Neuronal stem cell (in vitro differentiated cells): Measurements from ENCODE around the gene ADM2.

Source experiments
- DNase-seq: peaks from one replicate; pipeline ENCODE4 v3.0.0-alpha.2; 2013; ENCODE audit warnings: low spot score
- H2AFZ ChIP-seq: one replicate; pipeline ENCODE4 v1.6.1; 2013; ENCODE audit warnings: mild to moderate bottlenecking, low read length, inconsistent platforms
- H2AK5ac ChIP-seq: 2 replicates; pipeline ENCODE4 v1.6.1; 2013; ENCODE audit warnings: low read depth, mild to moderate bottlenecking, inconsistent platforms, low read length, moderate library complexity, mixed read lengths
- H2BK120ac ChIP-seq: 2 replicates; pipeline ENCODE4 v1.6.1; 2013; ENCODE audit warnings: low read depth, mild to moderate bottlenecking, inconsistent platforms, low read length, moderate library complexity, mixed read lengths
- H2BK12ac ChIP-seq: one replicate; pipeline ENCODE4 v1.6.1; 2013; ENCODE audit warnings: low read length, inconsistent platforms
- H2BK15ac ChIP-seq: 2 replicates; pipeline ENCODE4 v1.6.1; 2013; ENCODE audit warnings: mild to moderate bottlenecking, low read length, inconsistent platforms, mixed read lengths
- H2BK5ac ChIP-seq: one replicate; pipeline ENCODE4 v1.6.1; 2013; ENCODE audit warnings: inconsistent platforms, mild to moderate bottlenecking, low read length, moderate library complexity
- H3K14ac ChIP-seq: one replicate; pipeline ENCODE4 v1.6.1; 2013; ENCODE audit warnings: low read length, inconsistent platforms
- H3K18ac ChIP-seq: 2 replicates; pipeline ENCODE4 v1.6.1; 2013; ENCODE audit warnings: low read length, inconsistent platforms
- H3K23ac ChIP-seq: 2 replicates; pipeline ENCODE4 v1.6.1; 2013; ENCODE audit warnings: low read depth, mild to moderate bottlenecking, mixed read lengths, low read length, inconsistent platforms; ENCODE audit not compliant: poor library complexity
- H3K27ac ChIP-seq: replicated peaks from 3 replicates; pipeline ENCODE4 v1.5.1; 2013; ENCODE audit warnings: low read length, inconsistent platforms
- H3K27me3 ChIP-seq, 3 experiments: 2 replicates each; pipeline ENCODE4 v1.6.1; 2013; ENCODE audit warnings: low read length in 3 of 3, mild to moderate bottlenecking in 2 of 3, inconsistent platforms in 1 of 3, low read depth in 1 of 3, mixed read lengths in 1 of 3, moderate library complexity in 1 of 3; ENCODE audit not compliant: control insufficient read depth in 3 of 3, insufficient read depth in 3 of 3
- H3K36me3 ChIP-seq, 2 donors: replicated peaks in 1 of 2; 2 replicates each; pipeline ENCODE4 v1.6.1; 2013; ENCODE audit warnings: low read length in 2 of 2; ENCODE audit not compliant: control insufficient read depth in 2 of 2, insufficient read depth in 2 of 2
- H3K4ac ChIP-seq: 2 replicates; pipeline ENCODE4 v1.6.1; 2013; ENCODE audit warnings: inconsistent platforms, mild to moderate bottlenecking, low read length, moderate library complexity
- H3K4me1 ChIP-seq, 2 donors: 1 replicate in 1 of 2; 2 replicates in 1 of 2; pipeline ENCODE4 v1.6.1; 2013; ENCODE audit warnings: low read length in 2 of 2, low read depth in 1 of 2; ENCODE audit not compliant: control insufficient read depth in 2 of 2, insufficient read depth in 1 of 2
- H3K4me2 ChIP-seq: one replicate; pipeline ENCODE4 v1.6.1; 2013; ENCODE audit warnings: mild to moderate bottlenecking, low read length, inconsistent platforms; ENCODE audit not compliant: insufficient read depth, poor library complexity, severe bottlenecking
- H3K4me3 ChIP-seq, 2 donors: 2 replicates each; pipeline ENCODE4 v1.5.1; 2013; ENCODE audit warnings: low read length in 2 of 2, mild to moderate bottlenecking in 2 of 2, inconsistent platforms in 1 of 2, moderate library complexity in 1 of 2
- H3K79me1 ChIP-seq: one replicate; pipeline ENCODE4 v1.6.1; 2013; ENCODE audit warnings: low read depth, mild to moderate bottlenecking, inconsistent platforms, low read length, moderate library complexity
- H3K9ac ChIP-seq: one replicate; pipeline ENCODE4 v1.6.1; 2013; ENCODE audit warnings: mild to moderate bottlenecking, low read depth, low read length, inconsistent platforms; ENCODE audit not compliant: poor library complexity
- H3K9me3 ChIP-seq, 2 donors: replicated peaks in 1 of 2; 2 replicates each; pipeline versions ENCODE3 to v1.6.1; 2013; ENCODE audit warnings: low read length in 2 of 2, mild to moderate bottlenecking in 2 of 2, inconsistent platforms in 1 of 2, low read depth in 1 of 2, mixed read lengths in 1 of 2, moderate library complexity in 1 of 2; ENCODE audit not compliant: control insufficient read depth in 2 of 2, insufficient read depth in 1 of 2
- H4K8ac ChIP-seq: one replicate; pipeline ENCODE4 v1.6.1; 2013; ENCODE audit warnings: low read depth, mild to moderate bottlenecking, inconsistent platforms, low read length, moderate library complexity
- H4K91ac ChIP-seq: one replicate; pipeline ENCODE4 v1.6.1; 2013; ENCODE audit warnings: low read length, low read depth, mild to moderate bottlenecking, inconsistent platforms; ENCODE audit not compliant: poor library complexity
- WGBS, 2 donors: extraction: QIAGEN DNeasy Blood & Tissue Kit; methylation state at CpG; one replicate each; pipeline ENCODE4 v1.1.7; 2013; ENCODE audit warnings: missing lambda C conversion rate in 2 of 2, mixed read lengths in 1 of 2; ENCODE audit not compliant: insufficient read length in 2 of 2, insufficient replicate concordance in 1 of 2; ENCODE audit errors: extremely low coverage in 2 of 2; 5-methylcytosine and 5-hydroxymethylcytosine counted together

The ADM2 gene

GRCh38 chr22:50473088-50473487 lies 8.3 kb upstream of the ADM2 start:
- Histone ChIP-seq H3K9ac (peak overlapping the region; percentile 50), H3K4ac (no peak overlapping the region), H3K23ac (peak overlapping the region; percentile 32), H3K36me3 (peaks cover 0 to 27% of the 10 kb centered on the region in 2 donors), H2BK15ac (no peak overlapping the region), H2BK120ac (no peak overlapping the region), H3K14ac (no peak overlapping the region), H3K27ac (no peak overlapping the region), H3K18ac (no peak overlapping the region), H3K4me2 (no peak overlapping the region), H4K91ac (no peak overlapping the region), H4K8ac (no peak overlapping the region), H3K9me3 (no peaks in the 10 kb centered on the region), H2AFZ (no peak overlapping the region), H3K4me1 (peaks cover 10 to 15% of the 10 kb centered on the region in 2 donors), H2BK5ac (no peak overlapping the region), H3K79me1 (peaks cover 54% of the 10 kb centered on the region), H2AK5ac (peak overlapping the region; percentile 58), H3K4me3 (peak overlapping the region in 1 of 2 donors; percentile 80), H2BK12ac (no peak overlapping the region), H3K27me3 (no peaks in the 10 kb centered on the region)
- DNase-seq, result no peak
- no CpG with 5 or more reads among the region's 6 CpGs for WGBS, 2 donors

- no peak for DNase-seq
- H3K27ac ChIP-seq, result no peak overlapping the region
- peak overlapping the region; percentile 80 to 95 for H3K4me3 ChIP-seq
- peak overlapping the region; percentile 3 for H2BK120ac ChIP-seq
- H3K9me3 ChIP-seq, result peaks cover 0 to 2% of the 10 kb centered on the region in 2 donors
- peak overlapping the region; percentile 81 for H2AK5ac ChIP-seq
- peaks cover 10 to 15% of the 10 kb centered on the region in 2 donors for H3K4me1 ChIP-seq
- no peak overlapping the region for H2BK15ac ChIP-seq
- peaks cover 0 to 25% of the 10 kb centered on the region in 2 donors for H3K36me3 ChIP-seq
- H2AFZ ChIP-seq, result peak overlapping the region; percentile 78
- H2BK5ac ChIP-seq, result peak overlapping the region; percentile 39
- H3K9ac ChIP-seq, result peak overlapping the region; percentile 92
- peak overlapping the region; percentile 38 for H3K14ac ChIP-seq
- H3K4me2 ChIP-seq, result peak overlapping the region; percentile 100
- no peak overlapping the region for H4K91ac ChIP-seq
- H3K23ac ChIP-seq, result peak overlapping the region; percentile 97
- peaks cover 46% of the 10 kb centered on the region for H3K79me1 ChIP-seq
- peaks cover 0 to 4% (median 0%) of the 10 kb centered on the region in 3 experiments for H3K27me3 ChIP-seq
- H2BK12ac ChIP-seq, result no peak overlapping the region
- H3K18ac ChIP-seq, result peak overlapping the region; percentile 71
- no peak overlapping the region for H4K8ac ChIP-seq
- WGBS, 2 donors, result no CpG with 5 or more reads among the region's 62 CpGs
- peak overlapping the region; percentile 6 for H3K4ac ChIP-seq
Observed at GRCh38 chr22:50473855-50474671, 7.3 kb upstream of the ADM2 start.

- H2AK5ac ChIP-seq, result peak within 1 kb of the TSS; percentile 98
- H2AFZ ChIP-seq, result peak within 1 kb of the TSS; percentile 97
- peaks cover 42% of the 10 kb centered on the region for H3K79me1 ChIP-seq
- peak; percentile 91 for DNase-seq
- H2BK15ac ChIP-seq, result peak within 1 kb of the TSS; percentile 93
- peak within 1 kb of the TSS; percentile 97 for H3K18ac ChIP-seq
- H3K36me3 ChIP-seq, result peaks cover 0 to 25% of the 10 kb centered on the region in 2 donors
- no peak within 1 kb of the TSS for H4K91ac ChIP-seq
- H3K4ac ChIP-seq, result peak within 1 kb of the TSS; percentile 6
- peak within 1 kb of the TSS; percentile 56 for H3K14ac ChIP-seq
- H3K4me2 ChIP-seq, result peak within 1 kb of the TSS; percentile 100
- H4K8ac ChIP-seq, result no peak within 1 kb of the TSS
- H2BK12ac ChIP-seq, result peak within 1 kb of the TSS; percentile 73
- WGBS, 2 donors, result no CpG with 5 or more reads among the region's 97 CpGs
- peak within 1 kb of the TSS; percentile 97 for H3K23ac ChIP-seq
- H3K4me1 ChIP-seq, result peaks cover 10 to 15% of the 10 kb centered on the region in 2 donors
- peak within 1 kb of the TSS; percentile 39 for H2BK5ac ChIP-seq
- no peak within 1 kb of the TSS for H3K27ac ChIP-seq
- H3K9ac ChIP-seq, result peak within 1 kb of the TSS; percentile 99
- H3K4me3 ChIP-seq, result peak within 1 kb of the TSS; percentile 80 to 95
- peaks cover 2 to 4% of the 10 kb centered on the region in 2 donors for H3K9me3 ChIP-seq
- peak within 1 kb of the TSS; percentile 3 for H2BK120ac ChIP-seq
- H3K27me3 ChIP-seq, result peaks cover 0 to 9% (median 4%) of the 10 kb centered on the region in 3 experiments
Observed at GRCh38 chr22:50474710-50475651, 6.4 kb upstream of the ADM2 start, which contains the start of gene SBF1. TSS of gene SBF1 (minus strand) at chr22:50475035. CDS start at chr22:50474840, 195 bp downstream.
